ENCODE results near the gene EVA1B.

- no peak for TF ChIP-seq ZNF274 (IDR thresholded peaks at IDR 0.05; ENCODE audit: low read depth, low read length)
- no peak for TF ChIP-seq SUZ12 (IDR thresholded peaks at IDR 0.05; ENCODE audit: extremely low read depth, insufficient read depth, insufficient read length)
- no peak for TF ChIP-seq YY1 (IDR thresholded peaks at IDR 0.05; ENCODE audit: insufficient read depth, insufficient read length)
Observed at GRCh38 chr1:36298640-36299039, 24.8 kb downstream of the EVA1B start.

Measured in NT2/D1 (cell line).